ENCODE data around the gene DNAH9. TPM values are rescaled to one million over a fixed set of nuclear protein-coding genes. Genes with fewer than 3 reads are reported as not detected.

The DNAH9 gene
- total and polyA plus RNA-seq, 2 of the 8 experiments (the other 6 are each of a cell fraction or from before 2014, with no cell fraction given): 0.21 to 0.86 TPM

- H4K5ac ChIP-seq (ENCODE audit: insufficient read length, low read depth, low read length): no peak overlapping the region
- ChIA-PET POLR2A (ENCODE audit: partially characterized antibody) (no interaction called here), CTCF (ENCODE audit: partially characterized antibody) (interaction anchor here (0.8 kb wide), 1 partner anchor 112 kb away, joined by 3 read pairs; no protein-coding TSS in a partner anchor)
- no peaks in the 10 kb centered on the region for H3K36me3 ChIP-seq (ENCODE audit: control insufficient read depth in 2 of 4, insufficient read depth in 4 of 4, low read length in 3 of 4)
- no peak overlapping the region for H3K56ac ChIP-seq (replicated peaks; ENCODE audit: insufficient read length, low read depth, low read length)
- no peak overlapping the region for H2BK5ac ChIP-seq (ENCODE audit: low read depth, low read length)
- H2AK5ac ChIP-seq (ENCODE audit: low read depth, low read length): no peak overlapping the region
- no peak overlapping the region for H3K4ac ChIP-seq (replicated peaks; ENCODE audit: insufficient read length, low read depth, low read length)
- H3K9me3 ChIP-seq (ENCODE audit: insufficient read depth in 2 of 2, low read depth in 1 of 2, low read length in 1 of 2): peaks cover under 1 to 3% of the 10 kb centered on the region in 2 experiments; a peak in 2 of 4 replicates
- no peaks in the 10 kb centered on the region for H3K79me2 ChIP-seq (ENCODE audit: control insufficient read depth in 1 of 2, insufficient read depth in 2 of 2, low read length in 2 of 2)
- H3K4me3 ChIP-seq (ENCODE audit: extremely low read depth in 1 of 4, insufficient read depth in 2 of 4, low read depth in 3 of 4, low read length in 4 of 4): no peak overlapping the region
- H3K27ac ChIP-seq (ENCODE audit: low read depth, low read length): no peak overlapping the region
- H4K20me1 ChIP-seq (replicated peaks in 1 of 2; ENCODE audit: control insufficient read depth in 1 of 2, insufficient read depth in 2 of 2, low read length in 2 of 2): no peaks in the 10 kb centered on the region
- H3K79me1 ChIP-seq (ENCODE audit: low read depth, low read length): no peaks in the 10 kb centered on the region
- H3K14ac ChIP-seq (ENCODE audit: insufficient read length): no peak overlapping the region
- H2BK20ac ChIP-seq (ENCODE audit: low read length): no peak overlapping the region
- H3K23me2 ChIP-seq (ENCODE audit: low read depth, low read length): no peaks in the 10 kb centered on the region
- no peak overlapping the region for H2BK12ac ChIP-seq (ENCODE audit: low read depth, low read length)
- no peak overlapping the region for H4K8ac ChIP-seq (ENCODE audit: extremely low read depth, insufficient read depth, low read length)
- no peak overlapping the region for H2BK120ac ChIP-seq (replicated peaks; ENCODE audit: low read depth, low read length)
- FAIRE-seq (no peak), DNase-seq (ENCODE audit: low read depth in 1 of 2, low spot score in 2 of 2) (no peak)
- H3K4me1 ChIP-seq (replicated peaks in 1 of 4; ENCODE audit: control insufficient read depth in 3 of 4, insufficient read depth in 4 of 4, low read length in 3 of 4): no peaks in the 10 kb centered on the region
- H3K18ac ChIP-seq (ENCODE audit: extremely low read depth, low read length): no peak overlapping the region
- 80% methylated on average over 7 of the region's 7 CpGs; no CpG with 5 or more reads in 1 of the 2 experiments for WGBS, 2 experiments (ENCODE audit: extremely low coverage in 1 of 2, insufficient coverage in 1 of 2, insufficient read length in 1 of 2, insufficient replicate concordance in 2 of 2, low coverage in 1 of 2, low lambda C conversion rate in 2 of 2, missing lambda C conversion rate in 1 of 2)
- no peak overlapping the region for H2AFZ ChIP-seq (ENCODE audit: low read length)
- H3K27me3 ChIP-seq (replicated peaks in 1 of 4; ENCODE audit: control insufficient read depth in 3 of 4, extremely low read depth in 1 of 4, insufficient read depth in 3 of 4, low read length in 3 of 4): no peaks in the 10 kb centered on the region
- H3K9ac ChIP-seq (replicated peaks in 1 of 4; ENCODE audit: extremely low read depth in 1 of 4, low read depth in 3 of 4, low read length in 3 of 4): no peak overlapping the region
- H3K4me2 ChIP-seq (ENCODE audit: insufficient read depth in 1 of 2, low read depth in 2 of 2, low read length in 2 of 2): no peak overlapping the region
- no peak overlapping the region for H3K23ac ChIP-seq (ENCODE audit: insufficient read length)
- H2BK15ac ChIP-seq (ENCODE audit: low read length): no peak overlapping the region
- no peak overlapping the region for H4K91ac ChIP-seq (replicated peaks; ENCODE audit: insufficient read length, low read length)
- TF ChIP-seq SRF (IDR thresholded peaks at IDR 0.05; ENCODE audit: low read depth, low read length): no peak
- TF ChIP-seq NANOG (IDR thresholded peaks at IDR 0.05; ENCODE audit: insufficient read depth, low read depth, low read length, poor library complexity, severe bottlenecking): no peak
- TF ChIP-seq SIN3A (conservative IDR thresholded peaks at IDR 0.05 in 1 of 2, IDR thresholded peaks at IDR 0.05 in 1 of 2; ENCODE audit: low read depth in 1 of 2, low read length in 2 of 2): no peak
- TF ChIP-seq CREB1 (IDR thresholded peaks at IDR 0.05): no peak
- no peak for TF ChIP-seq KDM4A (IDR thresholded peaks at IDR 0.05; ENCODE audit: low read depth, low read length, severe bottlenecking)
- TF ChIP-seq HDAC2 (IDR thresholded peaks at IDR 0.05; ENCODE audit: borderline replicate concordance in 1 of 2, low read depth in 2 of 2, low read length in 2 of 2): no peak
- no peak for TF ChIP-seq SAP30 (IDR thresholded peaks at IDR 0.05; ENCODE audit: insufficient read depth, insufficient replicate concordance, low read length)
- TF ChIP-seq EP300 (IDR thresholded peaks at IDR 0.05; ENCODE audit: borderline replicate concordance in 1 of 2, low read depth in 2 of 2, low read length in 2 of 2): no peak
- TF ChIP-seq CTCF (IDR thresholded peaks at IDR 0.05; ENCODE audit: control extremely low read depth in 1 of 3, insufficient read depth in 1 of 3, low read depth in 1 of 3, low read length in 3 of 3): no peak
- TF ChIP-seq CEBPB (IDR thresholded peaks at IDR 0.05; ENCODE audit: low read depth, low read length): no peak
- TF ChIP-seq POLR2AphosphoS5 (IDR thresholded peaks at IDR 0.05; ENCODE audit: low read depth, low read length): no peak
Observed at GRCh38 chr17:11874756-11875155, 276.5 kb downstream of the DNAH9 start.

Measured in H1 (cell line).